HEK293T (cell line): ENCODE measurements around the gene SLC4A11.

Experiments
- ARNT ChIP-seq: fragments of 450-650 bp; IDR thresholded peaks from 2 replicates; pipeline ENCODE4 v1.6.1; 2017; ENCODE audit warnings: mild to moderate bottlenecking
- BHLHE40 ChIP-seq: fragments of 450-650 bp; IDR thresholded peaks from 2 replicates; pipeline ENCODE4 v1.6.1; 2016; ENCODE audit warnings: mild to moderate bottlenecking, moderate library complexity, borderline replicate concordance
- CTBP1 ChIP-seq: fragments of 450-650 bp; IDR thresholded peaks from 2 replicates; pipeline ENCODE4 v1.6.1; 2016; ENCODE audit warnings: borderline replicate concordance
- FOXA1 ChIP-seq: fragments of 450-650 bp; IDR thresholded peaks from 2 replicates; pipeline ENCODE4 v1.6.1; 2016; ENCODE audit warnings: mild to moderate bottlenecking
- FOXK2 ChIP-seq: fragments of 450-650 bp; IDR thresholded peaks from 2 replicates; pipeline ENCODE4 v1.6.1; 2016; ENCODE audit warnings: mild to moderate bottlenecking
- HDGF ChIP-seq: fragments of 450-650 bp; IDR thresholded peaks from 2 replicates; pipeline ENCODE4 v1.6.1; 2017; ENCODE audit warnings: antibody characterized with exemption, borderline replicate concordance
- NFRKB ChIP-seq: fragments of 450-650 bp; IDR thresholded peaks from 2 replicates; pipeline ENCODE4 v1.6.1; 2016; ENCODE audit warnings: mild to moderate bottlenecking, moderate library complexity
- SP1 ChIP-seq: fragments of 450-650 bp; IDR thresholded peaks from 2 replicates; pipeline ENCODE4 v1.6.1; 2017

GRCh38 chr20:3229158-3229557 lies 9.8 kb downstream of the SLC4A11 start:
- no peak for TF ChIP-seq SP1
- no peak for TF ChIP-seq ARNT
- TF ChIP-seq NFRKB: no peak
- no peak for TF ChIP-seq HDGF
- TF ChIP-seq CTBP1: no peak
- no peak for TF ChIP-seq FOXK2
- TF ChIP-seq FOXA1: no peak
- TF ChIP-seq BHLHE40: no peak
